Left kidney (tissue), 1 donor: ENCODE measurements around the gene SLC25A44. TPM values are rescaled to one million over a fixed set of nuclear protein-coding genes. Genes with fewer than 3 reads are reported as not detected.

ENCODE experiments used
- polyA plus RNA-seq: library from polyadenylated mRNA; unstranded; fragments of 120-200 nt; gene quantifications from one replicate; pipeline ENCODE4 v1.2.1, GENCODE V29; 2013; ENCODE audit not compliant: insufficient read length

The SLC25A44 gene
- polyA plus RNA-seq, 1 donor = 34.9 TPM

Other genes with a start within 250 kb of the SLC25A44 start
- 86.7 TPM for gene ARHGEF2, start 215.6 kb upstream of the SLC25A44 start, polyA plus RNA-seq
- gene SSR2, start 173.2 kb upstream of the SLC25A44 start, polyA plus RNA-seq = 362 TPM
- gene UBQLN4, start 140.3 kb upstream of the SLC25A44 start, polyA plus RNA-seq = 56.8 TPM
- 45.9 TPM for gene LAMTOR2, start 139.3 kb upstream of the SLC25A44 start, polyA plus RNA-seq
- 46.9 TPM for gene RAB25, start 132.9 kb upstream of the SLC25A44 start, polyA plus RNA-seq
- 46.7 TPM for gene MEX3A, start 111.6 kb upstream of the SLC25A44 start, polyA plus RNA-seq
- 74.2 TPM for gene LMNA, start 79.4 kb upstream of the SLC25A44 start, polyA plus RNA-seq
- 19.7 TPM for gene SEMA4A, start 40.5 kb upstream of the SLC25A44 start, polyA plus RNA-seq
- gene PMF1, start 18.9 kb downstream of the SLC25A44 start, polyA plus RNA-seq = 85.0 TPM
- gene BGLAP, start 48.1 kb downstream of the SLC25A44 start, polyA plus RNA-seq = 4.8 TPM
- gene PAQR6, start 54.0 kb downstream of the SLC25A44 start, polyA plus RNA-seq = 6.0 TPM
- 63.4 TPM for gene SMG5, start 88.7 kb downstream of the SLC25A44 start, polyA plus RNA-seq
- 5.9 TPM for gene TMEM79, start 90.2 kb downstream of the SLC25A44 start, polyA plus RNA-seq
- 51.0 TPM for gene GLMP, start 101.6 kb downstream of the SLC25A44 start, polyA plus RNA-seq
- gene VHLL, start 105.2 kb downstream of the SLC25A44 start, polyA plus RNA-seq = not detected
- gene CCT3, start 144.2 kb downstream of the SLC25A44 start, polyA plus RNA-seq = 326 TPM
- gene TSACC, start 144.4 kb downstream of the SLC25A44 start, polyA plus RNA-seq = 1.2 TPM
- 16.0 TPM for gene RHBG, start 175.1 kb downstream of the SLC25A44 start, polyA plus RNA-seq